A549 (cell line): ENCODE measurements around the gene MRPS31.

Experiments
- CEBPB ChIP-seq, 2 experiments: fragments of >200 bp in 1 of 2; sonication (Bioruptor Twin) in 1 of 2; formaldehyde crosslinking in 1 of 2; IDR thresholded peaks; 2 replicates each; pipeline ENCODE4 v1.6.1; 2012 to 2016
- CTCF ChIP-seq: fragments of >200 bp; sonication (Bioruptor Twin); formaldehyde crosslinking; IDR thresholded peaks from 3 replicates; pipeline ENCODE4 v1.5.1; 2016
- ELK1 ChIP-seq: fragments of 150-350 bp; IDR thresholded peaks from 2 replicates; pipeline ENCODE4 v1.6.1; 2014; ENCODE audit warnings: low read depth, mild to moderate bottlenecking, low read length
- EP300 ChIP-seq, 2 experiments: fragments of >200 bp; sonication (Bioruptor Twin); formaldehyde crosslinking; IDR thresholded peaks; 2 replicates in 1 of 2; 3 replicates in 1 of 2; pipeline ENCODE4 v1.6.1; 2016 to 2017
- JUN ChIP-seq, 2 experiments: fragments of >200 bp; sonication (Bioruptor Twin); formaldehyde crosslinking; IDR thresholded peaks; 2 replicates in 1 of 2; 3 replicates in 1 of 2; pipeline ENCODE4 v1.6.1; 2016 to 2017
- KDM1A ChIP-seq: fragments of 200-600 bp; sonication (generic); IDR thresholded peaks from 2 replicates; pipeline ENCODE4 v1.6.1; 2016; ENCODE audit warnings: low read depth, mild to moderate bottlenecking
- MAFK ChIP-seq: fragments of 450-650 bp; IDR thresholded peaks from 2 replicates; pipeline ENCODE4 v1.6.1; 2014; ENCODE audit not compliant: partially characterized antibody
- POLR2A ChIP-seq: IDR thresholded peaks from 2 replicates; pipeline ENCODE4 v1.6.1; 2012; ENCODE audit warnings: mild to moderate bottlenecking, low read length
- RAD21 ChIP-seq, 2 experiments: fragments of >200 bp in 1 of 2; sonication (Bioruptor Twin) in 1 of 2; formaldehyde crosslinking in 1 of 2; IDR thresholded peaks in 1 of 2; conservative IDR thresholded peaks in 1 of 2; 2 replicates in 1 of 2; 3 replicates in 1 of 2; pipeline ENCODE4 v1.6.1; 2012 to 2018; ENCODE audit warnings: inconsistent platforms in 1 of 2
- RNF2 ChIP-seq: fragments of 200-600 bp; sonication (generic); IDR thresholded peaks from 2 replicates; pipeline ENCODE4 v1.6.1; 2016; ENCODE audit warnings: low read depth, mild to moderate bottlenecking, antibody characterized with exemption, moderate library complexity, borderline replicate concordance
- USF2 ChIP-seq: fragments of 450-650 bp; IDR thresholded peaks from 2 replicates; pipeline ENCODE4 v1.6.1; 2014; ENCODE audit warnings: antibody characterized with exemption
- ZFP36 ChIP-seq: fragments of 450-650 bp; IDR thresholded peaks from 2 replicates; pipeline ENCODE4 v1.6.1; 2014; ENCODE audit warnings: borderline replicate concordance; ENCODE audit not compliant: partially characterized antibody
- ZSCAN20 ChIP-seq: fragments of 250-450 bp; sonication (Bioruptor Pico); IDR thresholded peaks from 2 replicates; pipeline ENCODE4 v1.8.0; 2022; ENCODE audit warnings: mild to moderate bottlenecking, moderate library complexity
- TF ChIP-seq, protein P1 (sequence below): fragments of 200-600 bp; sonication (generic); IDR thresholded peaks from 2 replicates; pipeline ENCODE4 v1.6.1; 2016; ENCODE audit warnings: antibody characterized with exemption, mild to moderate bottlenecking, moderate library complexity

- no peak for TF ChIP-seq CTCF
- TF ChIP-seq RNF2, result no peak
- no peak for TF ChIP-seq RAD21 (conservative IDR thresholded peaks at IDR 0.05 in 1 of 2, IDR thresholded peaks at IDR 0.05 in 1 of 2)
- TF ChIP-seq POLR2A, result no peak
- no peak for TF ChIP-seq ZSCAN20
- no peak for TF ChIP-seq EP300 (IDR thresholded peaks at IDR 0.05)
- no peak for TF ChIP-seq ELK1
- TF ChIP-seq USF2, result no peak
- no peak for TF ChIP-seq ZFP36
- TF ChIP-seq, protein P1, sequence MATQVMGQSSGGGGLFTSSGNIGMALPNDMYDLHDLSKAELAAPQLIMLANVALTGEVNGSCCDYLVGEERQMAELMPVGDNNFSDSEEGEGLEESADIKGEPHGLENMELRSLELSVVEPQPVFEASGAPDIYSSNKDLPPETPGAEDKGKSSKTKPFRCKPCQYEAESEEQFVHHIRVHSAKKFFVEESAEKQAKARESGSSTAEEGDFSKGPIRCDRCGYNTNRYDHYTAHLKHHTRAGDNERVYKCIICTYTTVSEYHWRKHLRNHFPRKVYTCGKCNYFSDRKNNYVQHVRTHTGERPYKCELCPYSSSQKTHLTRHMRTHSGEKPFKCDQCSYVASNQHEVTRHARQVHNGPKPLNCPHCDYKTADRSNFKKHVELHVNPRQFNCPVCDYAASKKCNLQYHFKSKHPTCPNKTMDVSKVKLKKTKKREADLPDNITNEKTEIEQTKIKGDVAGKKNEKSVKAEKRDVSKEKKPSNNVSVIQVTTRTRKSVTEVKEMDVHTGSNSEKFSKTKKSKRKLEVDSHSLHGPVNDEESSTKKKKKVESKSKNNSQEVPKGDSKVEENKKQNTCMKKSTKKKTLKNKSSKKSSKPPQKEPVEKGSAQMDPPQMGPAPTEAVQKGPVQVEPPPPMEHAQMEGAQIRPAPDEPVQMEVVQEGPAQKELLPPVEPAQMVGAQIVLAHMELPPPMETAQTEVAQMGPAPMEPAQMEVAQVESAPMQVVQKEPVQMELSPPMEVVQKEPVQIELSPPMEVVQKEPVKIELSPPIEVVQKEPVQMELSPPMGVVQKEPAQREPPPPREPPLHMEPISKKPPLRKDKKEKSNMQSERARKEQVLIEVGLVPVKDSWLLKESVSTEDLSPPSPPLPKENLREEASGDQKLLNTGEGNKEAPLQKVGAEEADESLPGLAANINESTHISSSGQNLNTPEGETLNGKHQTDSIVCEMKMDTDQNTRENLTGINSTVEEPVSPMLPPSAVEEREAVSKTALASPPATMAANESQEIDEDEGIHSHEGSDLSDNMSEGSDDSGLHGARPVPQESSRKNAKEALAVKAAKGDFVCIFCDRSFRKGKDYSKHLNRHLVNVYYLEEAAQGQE, result no peak
- TF ChIP-seq JUN (IDR thresholded peaks at IDR 0.05), result no peak
- TF ChIP-seq CEBPB (IDR thresholded peaks at IDR 0.05), result no peak
- no peak for TF ChIP-seq KDM1A
- no peak for TF ChIP-seq MAFK
Measured at GRCh38 chr13:40787062-40787461, 16.1 kb upstream of the MRPS31 start.
